ENCODE measurements around the gene RNASE7. TPM values are rescaled to one million over a fixed set of nuclear protein-coding genes. Genes with fewer than 3 reads are reported as not detected.

Gene RNASE7
- total and polyA plus RNA-seq, 4 donors: 0.13 to 0.18 TPM; not detected in 2

DNA sequence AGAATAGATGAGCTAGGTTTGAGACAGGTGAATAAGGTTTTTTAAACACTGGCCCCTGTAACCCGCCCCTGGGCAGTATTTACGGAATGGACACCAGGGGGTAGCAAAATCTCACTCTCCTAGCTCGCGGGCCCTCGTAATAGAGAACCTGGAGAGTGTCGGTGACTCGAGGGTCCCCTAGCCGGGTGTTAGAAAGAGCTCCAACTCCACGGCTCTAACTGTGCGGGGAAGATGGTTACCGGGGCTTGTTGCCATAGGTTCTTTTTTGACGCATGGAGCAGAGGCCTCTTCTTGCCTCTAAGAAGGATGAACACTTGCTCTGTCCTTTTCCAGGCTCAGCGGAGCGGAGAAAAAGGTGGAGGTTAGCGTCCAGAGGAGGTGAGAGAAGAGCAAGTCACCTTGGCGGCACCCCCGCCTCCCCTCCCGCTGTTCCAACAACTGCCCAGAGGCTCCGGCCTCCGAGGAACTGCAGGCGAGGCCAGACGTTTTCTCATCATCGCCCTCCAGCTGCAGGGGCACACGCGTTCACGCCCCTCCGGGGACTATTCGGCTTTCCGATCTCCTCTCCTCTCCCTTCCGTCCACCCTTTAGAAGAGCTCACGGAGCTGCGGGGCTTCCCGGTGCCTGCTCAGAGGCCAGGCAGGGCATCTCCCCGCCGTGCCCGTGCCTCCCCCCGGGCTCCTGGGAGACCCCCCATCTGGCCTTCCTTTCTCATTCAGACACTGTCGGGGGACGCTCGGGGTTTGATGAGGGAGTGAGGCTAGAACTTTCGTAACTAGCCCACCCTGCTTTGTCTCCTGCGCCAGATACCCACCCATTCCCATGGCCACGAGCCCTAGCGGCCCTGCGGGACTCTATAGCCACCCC, 26.6 kb downstream of the RNASE7 start:
- Histone ChIP-seq H3K4me3 (no peak overlapping the region), H3K4me1 (ENCODE audit: control insufficient read depth in 5 of 5, insufficient read depth in 5 of 5, low read length in 5 of 5) (peaks cover 0 to 30% (median 0%) of the 10 kb centered on the region in 5 donors), H3K9me3 (ENCODE audit: control insufficient read depth in 4 of 4, insufficient read depth in 3 of 4, low read length in 3 of 4) (no peaks in the 10 kb centered on the region), H3K36me3 (ENCODE audit: control insufficient read depth in 4 of 4, insufficient read depth in 4 of 4, low read length in 4 of 4) (peaks cover 0 to 12% (median 5%) of the 10 kb centered on the region in 4 donors), H3K9ac (ENCODE audit: insufficient read depth in 1 of 2, low read length in 2 of 2) (peak overlapping the region in 1 of 2 donors; percentile 79), H3K27ac (ENCODE audit: low read depth in 1 of 2, low read length in 1 of 2) (peak overlapping the region in 1 of 2 donors; percentile 83), H3K27me3 (ENCODE audit: control insufficient read depth in 3 of 3, insufficient read depth in 3 of 3, low read length in 2 of 3) (no peaks in the 10 kb centered on the region)
- WGBS, 2 donors: 3% methylated on average over 43 to 45 of the region's 45 CpGs
- ATAC-seq (ENCODE audit: insufficient read depth, low FRiP score) (no peak), DNase-seq (peak; percentile 73 to 85 (median 84))
- TF ChIP-seq, protein P1, sequence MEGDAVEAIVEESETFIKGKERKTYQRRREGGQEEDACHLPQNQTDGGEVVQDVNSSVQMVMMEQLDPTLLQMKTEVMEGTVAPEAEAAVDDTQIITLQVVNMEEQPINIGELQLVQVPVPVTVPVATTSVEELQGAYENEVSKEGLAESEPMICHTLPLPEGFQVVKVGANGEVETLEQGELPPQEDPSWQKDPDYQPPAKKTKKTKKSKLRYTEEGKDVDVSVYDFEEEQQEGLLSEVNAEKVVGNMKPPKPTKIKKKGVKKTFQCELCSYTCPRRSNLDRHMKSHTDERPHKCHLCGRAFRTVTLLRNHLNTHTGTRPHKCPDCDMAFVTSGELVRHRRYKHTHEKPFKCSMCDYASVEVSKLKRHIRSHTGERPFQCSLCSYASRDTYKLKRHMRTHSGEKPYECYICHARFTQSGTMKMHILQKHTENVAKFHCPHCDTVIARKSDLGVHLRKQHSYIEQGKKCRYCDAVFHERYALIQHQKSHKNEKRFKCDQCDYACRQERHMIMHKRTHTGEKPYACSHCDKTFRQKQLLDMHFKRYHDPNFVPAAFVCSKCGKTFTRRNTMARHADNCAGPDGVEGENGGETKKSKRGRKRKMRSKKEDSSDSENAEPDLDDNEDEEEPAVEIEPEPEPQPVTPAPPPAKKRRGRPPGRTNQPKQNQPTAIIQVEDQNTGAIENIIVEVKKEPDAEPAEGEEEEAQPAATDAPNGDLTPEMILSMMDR (IDR thresholded peaks at IDR 0.05; ENCODE audit: control extremely low read depth, extremely low read depth): peak; percentile 46

DNA sequence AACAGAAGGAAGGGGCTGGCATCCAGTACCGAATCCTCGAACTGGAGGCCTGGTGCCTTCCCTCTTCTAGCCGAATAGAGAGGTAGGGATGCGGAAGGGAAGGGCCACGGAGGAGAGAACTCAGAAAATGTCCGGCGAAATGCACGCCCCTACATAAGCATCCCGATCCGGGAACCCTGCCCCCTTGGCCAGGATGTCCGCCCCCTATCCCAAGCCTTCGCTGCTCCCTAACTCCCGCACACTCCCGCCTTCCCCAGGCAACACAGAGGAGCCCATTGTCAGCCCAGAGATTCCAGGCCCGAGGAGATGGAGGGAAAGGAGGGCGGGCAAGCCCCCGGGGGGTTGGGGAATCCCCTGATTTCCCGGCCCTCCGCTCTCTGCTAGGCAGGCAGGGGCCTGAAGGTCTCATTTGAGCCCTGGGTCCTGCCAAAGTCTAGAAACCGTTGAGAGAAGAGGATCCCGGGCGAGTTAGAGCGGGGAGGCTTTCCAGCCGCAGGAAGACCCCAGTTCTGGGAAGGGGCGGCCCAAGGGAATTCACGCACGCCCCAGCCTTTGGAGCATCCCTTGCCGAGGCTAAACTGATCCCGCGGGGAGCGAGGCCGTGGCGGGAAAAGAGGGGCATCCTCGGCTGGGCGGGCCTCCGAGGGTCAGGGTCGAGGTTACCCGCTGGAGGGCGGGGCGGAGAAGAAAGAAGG, 27.4 kb downstream of the RNASE7 start:
- peak overlapping the region; percentile 27 for H3K4me3 ChIP-seq
- peaks cover 0 to 30% (median 0%) of the 10 kb centered on the region in 5 donors for H3K4me1 ChIP-seq (ENCODE audit: control insufficient read depth in 5 of 5, insufficient read depth in 5 of 5, low read length in 5 of 5)
- WGBS, 2 donors: 2% methylated on average over 33 to 40 of the region's 40 CpGs
- peak overlapping the region; percentile 83 to 87 for H3K27ac ChIP-seq (ENCODE audit: low read depth in 1 of 2, low read length in 1 of 2)
- H3K9ac ChIP-seq (ENCODE audit: insufficient read depth in 1 of 2, low read length in 2 of 2): peak overlapping the region; percentile 34 to 79
- H3K36me3 ChIP-seq (ENCODE audit: control insufficient read depth in 4 of 4, insufficient read depth in 4 of 4, low read length in 4 of 4): peaks cover 0 to 17% (median 10%) of the 10 kb centered on the region in 4 donors
- no peaks in the 10 kb centered on the region for H3K9me3 ChIP-seq (ENCODE audit: control insufficient read depth in 4 of 4, insufficient read depth in 3 of 4, low read length in 3 of 4)
- peak; percentile 79 to 83 (median 79) for DNase-seq
- ATAC-seq (ENCODE audit: insufficient read depth, low FRiP score): no peak
- TF ChIP-seq, protein P1 (IDR thresholded peaks at IDR 0.05; ENCODE audit: control extremely low read depth, extremely low read depth): no peak
- no peaks in the 10 kb centered on the region for H3K27me3 ChIP-seq (ENCODE audit: control insufficient read depth in 3 of 3, insufficient read depth in 3 of 3, low read length in 2 of 3)

DNA sequence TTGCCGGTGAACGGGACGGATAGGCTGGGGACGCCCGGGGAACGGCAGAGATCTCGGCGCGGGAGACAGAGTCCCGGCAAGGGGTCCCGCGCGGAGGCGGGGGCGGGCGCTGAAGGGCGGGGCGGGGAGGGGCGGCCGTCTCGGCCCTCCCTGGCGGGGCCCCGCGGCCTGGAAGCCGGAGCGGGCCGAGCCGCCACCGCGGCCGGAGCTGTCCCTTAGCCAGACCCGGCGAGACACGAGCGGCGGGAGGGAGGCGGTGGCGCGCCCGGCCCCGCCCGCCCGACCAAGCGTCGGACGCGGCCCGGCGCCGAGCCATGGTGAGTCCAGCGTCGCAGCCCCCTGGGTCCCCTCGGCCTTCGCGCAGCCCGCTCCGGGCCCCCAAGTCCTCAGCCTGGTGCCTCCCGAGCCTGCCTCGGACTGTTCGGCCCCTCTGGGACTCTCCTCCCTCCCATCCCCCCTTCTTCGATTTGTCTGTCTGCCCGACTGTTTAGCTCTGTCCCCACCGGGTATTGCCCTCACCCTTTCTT, 28.0 kb downstream of the RNASE7 start, which contains the start of gene ARHGEF40:
Gene ARHGEF40 (plus strand): TSS at position 222 of the 527 bp plus-strand sequence. CDS start 93 bp downstream, at position 315.
- DNase-seq: peak; percentile 81 to 88 (median 84)

More for the DNA sequence above, 28.0 kb downstream of the RNASE7 start, which contains the start of gene ARHGEF40:
- Histone ChIP-seq H3K27ac (ENCODE audit: low read depth in 1 of 2, low read length in 1 of 2) (peak within 1 kb of the TSS; percentile 87 to 93), H3K4me3 (peak within 1 kb of the TSS; percentile 60), H3K9me3 (ENCODE audit: control insufficient read depth in 4 of 4, insufficient read depth in 3 of 4, low read length in 3 of 4) (no peaks in the 10 kb centered on the region), H3K36me3 (ENCODE audit: control insufficient read depth in 4 of 4, insufficient read depth in 4 of 4, low read length in 4 of 4) (peaks cover 0 to 23% (median 12%) of the 10 kb centered on the region in 4 donors), H3K9ac (ENCODE audit: insufficient read depth in 1 of 2, low read length in 2 of 2) (peak within 1 kb of the TSS; percentile 56 to 79), H3K27me3 (ENCODE audit: control insufficient read depth in 3 of 3, insufficient read depth in 3 of 3, low read length in 2 of 3) (no peaks in the 10 kb centered on the region), H3K4me1 (ENCODE audit: control insufficient read depth in 5 of 5, insufficient read depth in 5 of 5, low read length in 5 of 5) (peaks cover 0 to 30% (median 0%) of the 10 kb centered on the region in 5 donors)
- TF ChIP-seq, protein P1 (IDR thresholded peaks at IDR 0.05; ENCODE audit: control extremely low read depth, extremely low read depth): no peak
- WGBS, 2 donors: 0 to 1% methylated on average over 15 to 63 of the region's 63 CpGs
- peak; percentile 68 for ATAC-seq (ENCODE audit: insufficient read depth, low FRiP score)
